Measurements from ENCODE around the gene TMEM139.

Gene TMEM139

GRCh38 chr7:143287935-143288826 is 3.4 kb downstream of the TMEM139 start, which contains the start of gene CASP2:
Gene CASP2 (plus strand): TSS chr7:143288351. CDS start chr7:143288456, 105 bp downstream.
- POLR2A ChIA-PET = interaction anchor here (0.5 to 1.3 kb wide), 15 partner anchors 8 to 742 kb away, joined by 3 to 17 read pairs (median 5); partner anchors contain the start of genes GSTK1 and ZYX
- CTCF ChIA-PET = interaction anchor here (0.6 to 1.7 kb wide), 7 partner anchors 11 to 809 kb away, joined by 3 to 5 read pairs (median 3); no protein-coding TSS in a partner anchor
- TF ChIP-seq ZNF777 (tag by site-specific recombination; IDR thresholded peaks at IDR 0.05; ENCODE audit: borderline replicate concordance) (peak; percentile 40; the same call in 1 of the 2 replicates), ZNF518A (tag by site-specific recombination; conservative IDR thresholded peaks at IDR 0.05; ENCODE audit: low read depth) (no peak), ZNF398 (tag by site-specific recombination; IDR thresholded peaks at IDR 0.05) (peak; percentile 81), KLF1 (tag by site-specific recombination; IDR thresholded peaks at IDR 0.05) (0 out of 2 replicates have a peak, but pooled peaks have one; percentile 51), KLF8 (tag by site-specific recombination; IDR thresholded peaks at IDR 0.05) (peak; percentile 70), ZNF24 (tag by site-specific recombination; IDR thresholded peaks at IDR 0.05) (peak; percentile 33; the same call in 1 of the 2 replicates), ZNF843 (tag by site-specific recombination; IDR thresholded peaks at IDR 0.05) (peak; percentile 9; the same call in 1 of the 2 replicates), INSM2 (tag by site-specific recombination; IDR thresholded peaks at IDR 0.05) (no peak), ZNF366 (tag by site-specific recombination; conservative IDR thresholded peaks at IDR 0.05) (peak; percentile 73), GFI1B (tag by site-specific recombination; IDR thresholded peaks at IDR 0.05) (no peak), ZFP37 (tag by site-specific recombination; IDR thresholded peaks at IDR 0.05) (peak; percentile 82), KLF7 (tag by site-specific recombination; IDR thresholded peaks at IDR 0.05; ENCODE audit: borderline replicate concordance) (peak; percentile 86), PBX3 (CRISPR knock-in tag; IDR thresholded peaks at IDR 0.05) (0 out of 2 replicates have a peak, but pooled peaks have one; percentile 56), ZNF48 (tag by site-specific recombination; IDR thresholded peaks at IDR 0.05) (no peak), MEIS1 (CRISPR knock-in tag; IDR thresholded peaks at IDR 0.05; ENCODE audit: borderline replicate concordance) (no peak), KLF17 (tag by site-specific recombination; IDR thresholded peaks at IDR 0.05) (peak; percentile 59; the same call in 1 of the 2 replicates), ZBTB1 (tag by site-specific recombination; IDR thresholded peaks at IDR 0.05) (no peak; the same call in 1 of the 2 replicates), ZNF2 (tag by site-specific recombination; IDR thresholded peaks at IDR 0.05) (peak; percentile 52), REST (tag by site-specific recombination; IDR thresholded peaks at IDR 0.05) (0 out of 2 replicates have a peak, but pooled peaks have one; percentile 37), YY2 (tag by site-specific recombination; IDR thresholded peaks at IDR 0.05) (peak; percentile 85), ZNF600 (tag by site-specific recombination; IDR thresholded peaks at IDR 0.05) (peak; percentile 88)

More at GRCh38 chr7:143287935-143288826, 3.4 kb downstream of the TMEM139 start, which contains the start of gene CASP2:
- peak within 1 kb of the TSS; percentile 92 for H3K4me3 ChIP-seq (ENCODE audit: low read depth, low read length)
- H3K36me3 ChIP-seq (ENCODE audit: control insufficient read depth in 2 of 2, insufficient read depth in 1 of 2, low read length in 2 of 2) = peaks cover 3 to 31% of the 10 kb centered on the region in 2 experiments; a peak in 2 of 3 replicates
- H3K27ac ChIP-seq (ENCODE audit: extremely low read depth, low read depth, low read length) = peak within 1 kb of the TSS; percentile 72
- no peaks in the 10 kb centered on the region for H3K9me3 ChIP-seq (ENCODE audit: control insufficient read depth, insufficient read depth, low read depth, low read length)
- no peaks in the 10 kb centered on the region for H3K4me1 ChIP-seq (ENCODE audit: control insufficient read depth, insufficient read depth, low read length)

Data from HEK293 (cell line).